Kidney epithelial cell (primary cell): ENCODE measurements around the gene CATSPER3. TPM values are rescaled to one million over a fixed set of nuclear protein-coding genes. Genes with fewer than 3 reads are reported as not detected.

ENCODE experiments used
- DNase-seq: peaks from one replicate; pipeline ENCODE4 v3.0.0-alpha.2; 2010; ENCODE audit warnings: low read depth
- H3K27me3 ChIP-seq: 2 replicates; pipeline ENCODE4 v1.6.0; 2011; ENCODE audit warnings: low read length; ENCODE audit not compliant: control insufficient read depth, insufficient read depth
- H3K36me3 ChIP-seq: 2 replicates; pipeline ENCODE4 v1.5.1; 2011; ENCODE audit warnings: low read length; ENCODE audit not compliant: control insufficient read depth, insufficient read depth
- H3K4me3 ChIP-seq: 2 replicates; pipeline ENCODE4 v1.5.1; 2011; ENCODE audit warnings: low read depth, mild to moderate bottlenecking, control low read depth, low read length
- total RNA-seq: library from RNA; depleted of rRNA; stranded (reverse); fragments of >200 nt; gene quantifications from 2 replicates; pipeline ENCODE4 v1.2.3, GENCODE V29; 2015
- TF ChIP-seq, protein P1 (sequence below): IDR thresholded peaks from 2 replicates; pipeline ENCODE4 v1.5.1; 2011; ENCODE audit warnings: mild to moderate bottlenecking, moderate library complexity, low read length, control low read depth, inconsistent platforms; ENCODE audit not compliant: insufficient read depth, poor library complexity, severe bottlenecking

CATSPER3 gene
- total RNA-seq, 1 donor from 2014 or later: 0.13 TPM

DNA sequence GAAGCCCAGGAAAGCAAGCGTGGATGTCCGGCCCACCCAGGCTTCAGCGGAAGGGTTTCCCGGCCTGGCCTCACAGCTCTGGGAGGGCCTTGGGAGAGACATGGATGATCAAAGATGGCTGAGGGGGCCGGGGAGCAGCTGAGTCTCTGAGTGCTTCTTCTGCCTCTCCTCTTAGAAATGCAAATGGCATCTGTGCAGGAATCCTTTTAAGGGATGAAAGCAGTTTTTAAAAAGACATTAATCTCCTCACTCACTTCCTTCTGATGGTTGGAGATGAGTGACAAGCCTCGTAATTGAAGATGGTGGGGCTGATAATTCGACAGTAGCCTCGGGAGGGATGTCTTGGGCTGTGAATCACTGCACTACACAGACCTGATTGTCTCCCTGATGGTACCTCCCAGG, 90.6 kb downstream of the CATSPER3 start:
- TF ChIP-seq, protein P1, sequence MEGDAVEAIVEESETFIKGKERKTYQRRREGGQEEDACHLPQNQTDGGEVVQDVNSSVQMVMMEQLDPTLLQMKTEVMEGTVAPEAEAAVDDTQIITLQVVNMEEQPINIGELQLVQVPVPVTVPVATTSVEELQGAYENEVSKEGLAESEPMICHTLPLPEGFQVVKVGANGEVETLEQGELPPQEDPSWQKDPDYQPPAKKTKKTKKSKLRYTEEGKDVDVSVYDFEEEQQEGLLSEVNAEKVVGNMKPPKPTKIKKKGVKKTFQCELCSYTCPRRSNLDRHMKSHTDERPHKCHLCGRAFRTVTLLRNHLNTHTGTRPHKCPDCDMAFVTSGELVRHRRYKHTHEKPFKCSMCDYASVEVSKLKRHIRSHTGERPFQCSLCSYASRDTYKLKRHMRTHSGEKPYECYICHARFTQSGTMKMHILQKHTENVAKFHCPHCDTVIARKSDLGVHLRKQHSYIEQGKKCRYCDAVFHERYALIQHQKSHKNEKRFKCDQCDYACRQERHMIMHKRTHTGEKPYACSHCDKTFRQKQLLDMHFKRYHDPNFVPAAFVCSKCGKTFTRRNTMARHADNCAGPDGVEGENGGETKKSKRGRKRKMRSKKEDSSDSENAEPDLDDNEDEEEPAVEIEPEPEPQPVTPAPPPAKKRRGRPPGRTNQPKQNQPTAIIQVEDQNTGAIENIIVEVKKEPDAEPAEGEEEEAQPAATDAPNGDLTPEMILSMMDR: no peak
- no peak for DNase-seq
- no peak overlapping the region for H3K4me3 ChIP-seq
- H3K27me3 ChIP-seq: peaks cover 29% of the 10 kb centered on the region
- no peaks in the 10 kb centered on the region for H3K36me3 ChIP-seq

GRCh38 chr5:135059000-135059923, 91.6 kb downstream of the CATSPER3 start:
- DNase-seq: no peak
- TF ChIP-seq, protein P1: no peak
- Histone ChIP-seq H3K36me3 (no peaks in the 10 kb centered on the region), H3K4me3 (no peak overlapping the region), H3K27me3 (peaks cover 25% of the 10 kb centered on the region)

DNA sequence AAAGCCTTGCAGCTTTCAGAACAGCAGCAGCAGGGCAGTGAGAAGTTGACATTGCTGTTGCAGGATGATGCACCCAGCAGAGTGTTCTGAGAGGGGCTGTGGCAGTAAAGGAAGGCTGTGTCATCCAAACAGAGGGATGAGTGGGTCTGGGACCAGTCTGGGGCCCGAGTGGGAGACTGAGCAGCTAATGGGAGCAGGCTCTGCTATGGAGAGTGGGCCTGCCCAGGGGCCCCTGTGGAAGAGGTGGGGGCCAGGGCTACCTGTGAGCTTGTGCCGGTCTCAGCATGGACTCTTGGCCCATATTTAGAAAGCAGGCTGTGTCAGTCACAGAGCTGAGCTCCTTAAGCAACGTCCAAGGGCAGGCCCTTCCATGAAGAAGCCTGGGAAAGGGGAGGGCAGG, 92.3 kb downstream of the CATSPER3 start:
- Histone ChIP-seq H3K27me3 (peaks cover 20% of the 10 kb centered on the region), H3K4me3 (no peak overlapping the region), H3K36me3 (no peaks in the 10 kb centered on the region)
- DNase-seq: no peak
- TF ChIP-seq, protein P1: no peak

- Histone ChIP-seq H3K27me3 (peaks cover 24% of the 10 kb centered on the region), H3K36me3 (no peaks in the 10 kb centered on the region), H3K4me3 (no peak overlapping the region)
- DNase-seq: no peak
- TF ChIP-seq, protein P1: no peak
Observed at GRCh38 chr5:135061001-135061400, 93.3 kb downstream of the CATSPER3 start.

Other genes starting within 250 kb of the CATSPER3 start
- gene CAMLG, start 229.4 kb upstream of the CATSPER3 start, total RNA-seq: 23.1 and 24.5 TPM in 2 replicates
- gene DDX46, start 209.1 kb upstream of the CATSPER3 start, total RNA-seq: 16.2 and 20.5 TPM in 2 replicates
- 64.1 and 65.1 TPM in 2 replicates for gene C5orf24, start 121.9 kb upstream of the CATSPER3 start, total RNA-seq
- 20.8 and 34.5 TPM in 2 replicates for gene TXNDC15, start 93.5 kb upstream of the CATSPER3 start, total RNA-seq
- 6.6 and 12.0 TPM in 2 replicates for gene PCBD2, start 62.8 kb upstream of the CATSPER3 start, total RNA-seq
- not detected in 2 replicates for gene PITX1, start 66.3 kb downstream of the CATSPER3 start, total RNA-seq